ENCODE data around the gene C1orf74. TPM values are rescaled to one million over a fixed set of nuclear protein-coding genes. Genes with fewer than 3 reads are reported as not detected.

The C1orf74 gene
- total and polyA plus RNA-seq, 2 donors (not counting 3 experiments of a cell fraction or from before 2014, with no cell fraction given): 2.4 to 3.0 TPM

DNA sequence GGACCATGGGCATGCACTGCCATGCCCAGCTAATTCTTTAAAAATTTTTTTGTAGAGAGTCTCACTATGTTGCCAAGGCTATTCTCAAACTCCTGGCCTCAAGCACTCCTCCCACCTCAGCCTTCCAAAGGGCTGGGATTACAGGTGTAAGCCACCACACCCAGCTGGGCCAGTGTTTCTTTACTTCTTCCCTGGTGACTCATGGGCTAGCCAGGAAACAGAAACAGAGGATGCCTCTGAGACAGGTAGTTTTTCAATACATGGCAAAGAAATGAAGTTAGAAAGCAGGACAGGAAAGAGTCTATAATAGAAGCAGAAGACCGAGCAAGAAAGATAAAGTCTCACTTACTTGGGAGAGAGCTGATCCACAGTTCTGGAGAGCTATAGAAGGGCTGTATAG lies 7.6 kb upstream of the C1orf74 start:
- DNase-seq (ENCODE audit: low read depth, low spot score) (no peak), FAIRE-seq (no peak)
- H3K9me3 ChIP-seq (replicated peaks; ENCODE audit: control insufficient read depth, insufficient read depth, low read length): no peaks in the 10 kb centered on the region
- no peak overlapping the region for H3K9ac ChIP-seq (replicated peaks; ENCODE audit: extremely low read depth, insufficient read depth, low read length)
- dilution Hi-C loops (cut with MboI; ENCODE audit: extremely low pct_ligation_motif_present, low sequenced_read_pairs): no loop called here
- CTCF ChIA-PET: interaction anchor here (1.3 to 3.1 kb wide), 2 partner anchors 10 to 31 kb away, joined by 4 to 9 read pairs; no protein-coding TSS in a partner anchor
- intact Hi-C loops (cut with micrococcal nuclease): no loop called here
- no peaks in the 10 kb centered on the region for H3K79me2 ChIP-seq (ENCODE audit: control insufficient read depth, insufficient read depth, low read length)
- no peaks in the 10 kb centered on the region for H3K4me1 ChIP-seq (ENCODE audit: control insufficient read depth, extremely low read depth, insufficient read depth, low read length)
- POLR2A ChIA-PET: no interaction called here
- H4K20me1 ChIP-seq (replicated peaks; ENCODE audit: control insufficient read depth, extremely low read depth, insufficient read depth, low read length): no peaks in the 10 kb centered on the region
- H2AFZ ChIP-seq (ENCODE audit: low read depth, low read length): no peak overlapping the region
- H3K36me3 ChIP-seq (ENCODE audit: control insufficient read depth in 2 of 2, extremely low read depth in 1 of 2, insufficient read depth in 2 of 2, low read length in 2 of 2): peaks cover 19 to 41% of the 10 kb centered on the region in 2 experiments
- H3K27me3 ChIP-seq (ENCODE audit: control insufficient read depth in 2 of 2, insufficient read depth in 2 of 2, low read length in 2 of 2): no peaks in the 10 kb centered on the region
- no peaks in the 10 kb centered on the region for H3K9me1 ChIP-seq (replicated peaks; ENCODE audit: control insufficient read depth, extremely low read depth, insufficient read depth, low read length)
- no peak overlapping the region for H3K27ac ChIP-seq (ENCODE audit: insufficient read depth, low read depth, low read length)
- no peak overlapping the region for H3K4me2 ChIP-seq (ENCODE audit: insufficient read depth, low read length)
- BruUV-seq (replicated peaks): no TSS peak
- no peak for TF ChIP-seq FOS (IDR thresholded peaks at IDR 0.05; ENCODE audit: borderline replicate concordance, insufficient read depth, low read length)
- TF ChIP-seq MYC (IDR thresholded peaks at IDR 0.05; ENCODE audit: low read depth, low read length): no peak
- no peak for TF ChIP-seq EZH2 (IDR thresholded peaks at IDR 0.05; ENCODE audit: borderline replicate concordance, low read depth, low read length, severe bottlenecking)
- no peak for TF ChIP-seq GATA2 (IDR thresholded peaks at IDR 0.05; ENCODE audit: insufficient read depth, insufficient read length, low read depth, low read length)
- no peak for TF ChIP-seq MAX (IDR thresholded peaks at IDR 0.05; ENCODE audit: insufficient read depth, insufficient read length)
- TF ChIP-seq POLR2A (IDR thresholded peaks at IDR 0.05; ENCODE audit: low read depth, low read length): no peak
- TF ChIP-seq CTCF (IDR thresholded peaks at IDR 0.05; ENCODE audit: extremely low read depth in 1 of 2, insufficient read depth in 1 of 2, low read depth in 1 of 2, low read length in 2 of 2): no peak
- no peak for TF ChIP-seq POLR2AphosphoS5 (IDR thresholded peaks at IDR 0.05; ENCODE audit: insufficient read depth, low read depth, low read length)
- TF ChIP-seq JUN (IDR thresholded peaks at IDR 0.05; ENCODE audit: borderline replicate concordance, insufficient read depth, insufficient read length, low read depth): no peak
- no peak overlapping the region for H3K4me3 ChIP-seq (replicated peaks in 1 of 3; ENCODE audit: insufficient read depth in 1 of 3, low read depth in 1 of 3, low read length in 3 of 3)
